IPS-NIHi11 (cell line): ENCODE data around the gene PPP3CA.
A peak's percentile ranks its signal among the peaks of the same experiment; 100 is the strongest.

Experiments used
- DNase-seq: peaks from one replicate; pipeline ENCODE4 v3.0.0; 2012; ENCODE audit warnings: mixed read lengths, low spot score

Gene PPP3CA

DNA sequence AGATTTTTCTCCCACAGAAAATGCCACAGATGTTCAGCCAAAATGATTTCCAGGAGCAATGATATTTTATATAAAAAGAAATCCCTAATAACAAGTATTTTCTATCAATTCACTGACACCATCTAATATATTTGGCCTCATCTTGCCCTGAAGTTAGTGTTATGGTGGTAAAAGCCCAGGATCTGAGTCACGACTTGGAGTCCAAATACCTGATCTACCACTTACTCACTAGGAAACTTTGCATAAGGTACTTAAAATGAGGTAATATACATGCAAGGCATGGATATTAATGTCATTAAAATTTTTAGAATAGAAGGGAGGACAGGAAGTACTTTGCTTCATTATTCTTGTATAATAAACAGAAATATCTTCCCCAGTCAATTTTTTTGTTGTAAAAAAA lies 16.3 kb downstream of the PPP3CA start:
- no peak for DNase-seq

GRCh38 chr4:101329592-101329991 lies 17.7 kb downstream of the PPP3CA start:
- no peak for DNase-seq

DNA sequence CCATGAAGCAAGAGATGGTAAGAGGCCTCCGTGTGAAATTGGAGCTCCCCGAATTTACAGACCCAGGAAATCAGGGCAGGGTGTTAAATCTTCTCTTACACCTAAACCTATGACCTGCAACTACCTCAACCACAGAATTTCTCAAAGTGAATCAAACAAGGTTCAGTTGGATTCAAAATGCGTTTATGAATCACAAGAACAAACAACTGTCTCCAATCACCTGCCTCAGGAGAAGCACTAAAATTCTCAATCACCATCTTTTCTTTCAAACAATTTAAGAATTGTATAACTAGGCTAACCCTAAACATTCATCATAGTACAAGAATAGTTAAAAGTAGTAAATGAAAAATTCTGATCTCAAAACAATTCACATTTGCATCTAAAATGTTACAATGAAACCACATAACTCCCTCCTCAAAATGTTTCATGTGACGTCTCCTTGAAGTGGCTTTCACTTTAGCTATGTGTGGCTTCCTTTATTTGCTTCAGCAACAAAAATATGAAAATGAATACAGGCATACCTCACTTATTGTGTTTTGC lies 19.2 kb downstream of the PPP3CA start:
- DNase-seq, result no peak

- no peak for DNase-seq
Measured at GRCh38 chr4:101326576-101326975, 20.8 kb downstream of the PPP3CA start.

DNA sequence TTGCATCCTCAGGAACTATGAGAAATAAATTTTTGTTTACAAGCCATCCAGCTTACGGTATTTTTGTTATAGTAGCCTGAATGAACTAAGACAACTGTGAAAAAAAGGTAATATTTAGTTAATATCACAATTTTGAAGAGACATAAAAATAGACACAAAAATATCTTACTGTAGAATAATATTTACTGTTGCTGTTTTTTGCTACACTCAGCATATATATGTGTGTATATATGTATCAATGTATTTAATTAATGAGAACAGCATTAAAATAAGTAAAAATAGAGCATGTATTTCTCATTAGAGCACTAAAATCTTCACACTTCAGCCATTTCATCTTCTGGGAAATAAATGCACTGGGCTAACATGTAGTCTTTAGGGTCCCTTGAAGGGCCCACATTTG lies 24.6 kb downstream of the PPP3CA start:
- no peak for DNase-seq

DNA sequence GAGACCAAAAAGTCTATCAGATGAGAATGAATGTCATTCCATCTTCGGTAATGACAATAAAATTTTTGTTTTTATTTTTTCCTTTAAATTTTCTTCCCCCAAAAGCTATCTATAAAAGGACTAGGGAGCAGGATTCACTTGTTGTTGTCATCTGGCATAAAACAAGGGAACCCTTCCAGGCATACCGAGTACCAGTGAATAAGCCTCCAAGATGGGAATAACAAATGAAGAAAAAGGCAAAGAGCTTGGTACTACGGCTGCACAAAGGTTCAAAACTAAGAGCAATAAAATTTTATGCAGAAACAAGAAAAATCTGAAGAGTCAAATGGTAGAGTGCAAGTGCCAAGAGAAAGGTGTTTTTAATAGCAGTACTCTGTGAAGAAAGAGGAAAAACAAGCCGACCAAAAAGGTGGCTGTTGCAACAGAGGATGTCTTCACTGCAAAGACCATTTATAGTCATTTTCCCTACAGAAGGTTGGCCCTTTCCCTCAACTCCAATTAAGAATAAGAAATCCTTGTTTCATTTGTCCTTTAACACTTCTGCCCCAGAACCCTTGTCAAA lies 25.8 kb downstream of the PPP3CA start:
- no peak for DNase-seq

DNA sequence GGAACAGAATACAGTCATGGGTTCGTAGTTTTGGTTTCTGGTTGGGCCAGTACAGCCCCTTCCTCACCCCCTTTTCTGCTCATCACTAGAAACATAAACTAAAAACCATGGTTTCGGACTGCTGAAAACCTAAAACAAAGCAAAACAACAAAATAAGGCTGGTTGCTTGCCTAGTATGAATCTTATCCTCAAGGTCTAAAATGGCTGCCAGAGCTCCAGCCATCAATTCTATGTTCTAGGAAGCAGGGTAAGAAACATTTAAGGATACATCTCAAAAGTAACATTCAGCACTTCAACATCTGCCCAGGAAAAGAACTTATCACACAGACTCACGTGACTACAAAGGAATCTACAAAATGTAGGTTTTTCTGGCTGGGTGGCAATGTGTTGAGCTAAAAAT lies 31.5 kb downstream of the PPP3CA start:
- DNase-seq, result no peak

- DNase-seq, result no peak
Measured at GRCh38 chr4:101315041-101315440, 32.3 kb downstream of the PPP3CA start.

- DNase-seq, result no peak
Measured at GRCh38 chr4:101309925-101310324, 37.4 kb downstream of the PPP3CA start.

GRCh38 chr4:101307899-101308298 lies 39.4 kb downstream of the PPP3CA start:
- no peak for DNase-seq

- DNase-seq, result no peak
Measured at GRCh38 chr4:101306764-101307615, 40.3 kb downstream of the PPP3CA start.

GRCh38 chr4:101306225-101306624 lies 41.1 kb downstream of the PPP3CA start:
- peak; percentile 16 for DNase-seq

- DNase-seq, result peak; percentile 21
Measured at GRCh38 chr4:101304916-101305315, 42.4 kb downstream of the PPP3CA start.

DNA sequence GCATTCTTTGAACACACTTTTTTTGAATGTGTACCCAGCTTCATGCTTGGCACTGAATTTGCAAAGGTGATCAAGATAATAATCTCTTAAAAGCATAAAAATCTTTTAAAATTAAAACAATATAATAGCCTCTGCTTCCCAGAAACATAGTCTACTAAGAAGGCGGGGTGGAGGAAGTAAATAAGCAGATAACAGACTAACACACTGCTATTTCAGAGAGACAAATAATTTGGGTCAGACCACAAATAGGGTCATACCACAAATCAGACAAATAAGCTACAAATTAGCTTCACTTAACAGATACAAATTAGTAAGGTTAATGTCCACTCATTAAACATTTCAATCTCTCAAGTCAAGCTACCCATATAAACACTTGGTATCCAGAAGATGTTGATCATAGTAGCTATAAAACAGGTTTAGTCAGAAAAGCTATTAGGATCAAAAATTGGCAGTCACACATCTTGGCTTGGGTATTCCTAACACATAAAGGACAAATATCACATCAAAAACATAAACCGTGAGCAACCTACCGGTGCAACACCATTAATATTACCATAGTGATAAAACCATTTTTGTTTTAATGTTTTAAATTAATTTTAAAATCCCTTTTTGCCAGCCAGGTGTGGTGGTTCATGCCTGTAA lies 47.3 kb downstream of the PPP3CA start:
- DNase-seq, result no peak

DNA sequence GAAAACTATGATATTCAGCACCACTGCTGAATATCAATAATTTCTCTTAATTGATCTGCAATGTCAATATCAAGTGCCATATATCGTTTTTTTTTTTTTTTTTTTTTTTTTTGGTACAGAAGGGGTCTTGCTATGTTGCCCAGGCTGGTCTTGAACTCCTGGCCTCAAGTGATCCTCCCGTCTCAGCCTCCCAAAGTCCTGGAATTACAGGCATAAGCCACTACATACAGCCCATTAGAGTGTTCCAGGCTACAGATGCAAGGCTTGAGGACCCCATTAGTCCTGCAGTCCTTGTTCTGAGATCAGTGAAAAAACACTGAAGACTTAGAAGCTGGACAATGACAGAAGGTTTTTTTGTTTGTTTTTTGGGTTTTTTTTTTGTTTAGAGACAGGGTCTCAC lies 48.3 kb downstream of the PPP3CA start:
- DNase-seq, result no peak

DNA sequence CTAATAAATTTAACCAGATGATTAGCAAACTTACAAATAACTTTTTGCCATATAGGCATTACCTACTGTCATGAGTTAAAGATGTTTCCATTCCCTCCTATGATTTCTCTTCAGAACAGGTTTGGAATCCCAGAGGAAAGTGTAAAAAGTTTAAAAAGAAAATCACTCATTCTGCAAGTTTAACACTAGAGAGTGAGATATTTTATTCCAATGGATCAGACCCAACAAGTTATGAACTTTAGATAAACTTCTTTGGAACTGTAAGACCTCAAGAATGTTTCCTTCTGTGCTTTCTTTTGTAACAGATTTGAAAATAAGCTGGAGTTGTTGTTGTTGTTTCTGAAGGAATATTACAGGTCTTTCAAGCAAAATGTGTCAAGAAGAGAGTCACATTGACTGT lies 51.6 kb downstream of the PPP3CA start:
- DNase-seq, result no peak

DNA sequence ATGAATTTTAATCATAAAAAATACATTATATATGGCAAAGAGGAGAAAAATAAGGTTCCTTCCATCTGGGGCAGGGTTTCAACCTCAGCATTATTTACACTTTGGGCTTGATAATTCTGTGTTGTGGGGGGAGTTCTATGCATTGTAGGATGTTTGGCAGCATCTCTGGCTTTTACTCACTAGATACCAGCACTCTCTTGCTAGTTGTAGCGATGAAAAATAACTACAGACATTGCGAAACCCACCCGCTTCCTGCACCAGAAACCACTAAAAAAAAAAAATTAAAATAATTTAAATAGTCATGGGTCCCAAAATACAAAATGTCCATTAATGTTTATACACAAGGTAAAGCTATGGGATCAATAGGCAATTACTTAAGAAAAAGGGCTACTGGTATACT lies 52.7 kb downstream of the PPP3CA start:
- DNase-seq, result no peak

DNA sequence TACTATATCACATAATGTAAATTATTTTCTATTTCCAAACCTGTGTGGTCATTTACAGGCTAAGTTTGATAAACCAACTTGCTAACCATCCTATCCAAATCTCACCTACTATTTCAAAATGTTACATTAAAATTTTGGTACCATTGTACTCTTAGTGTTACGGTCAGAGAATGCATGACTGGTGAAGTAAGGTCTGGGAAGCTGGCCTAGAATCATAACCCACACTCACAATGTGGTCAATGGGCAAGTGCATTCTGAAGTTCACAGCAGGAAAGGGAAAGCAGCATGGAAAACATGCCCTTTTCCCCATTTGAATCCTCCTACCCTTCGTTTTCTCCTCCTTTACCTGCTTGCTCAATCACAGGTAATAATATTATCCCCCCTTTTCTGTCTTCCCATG lies 54.4 kb downstream of the PPP3CA start:
- DNase-seq, result no peak

GRCh38 chr4:101292214-101292613 lies 55.1 kb downstream of the PPP3CA start:
- no peak for DNase-seq

DNA sequence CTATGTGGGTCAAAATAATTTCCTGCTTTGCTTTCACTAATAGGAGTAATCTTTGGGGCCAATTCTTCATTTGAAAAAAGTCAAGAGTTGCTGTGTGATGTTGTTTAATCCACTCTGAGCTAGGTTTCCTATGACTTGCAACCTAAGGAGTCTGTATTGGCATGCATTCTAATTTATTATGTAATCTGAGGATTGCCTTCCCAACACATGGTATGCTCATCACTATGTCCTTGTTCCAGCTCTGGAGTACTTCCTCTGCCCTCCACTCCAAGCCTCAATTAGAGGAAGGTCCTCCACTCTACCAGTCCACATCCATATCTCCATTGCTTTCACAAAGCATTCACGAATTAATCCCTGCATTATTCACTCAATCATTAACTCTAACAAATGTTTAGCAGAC lies 56.1 kb downstream of the PPP3CA start:
- DNase-seq, result no peak

DNA sequence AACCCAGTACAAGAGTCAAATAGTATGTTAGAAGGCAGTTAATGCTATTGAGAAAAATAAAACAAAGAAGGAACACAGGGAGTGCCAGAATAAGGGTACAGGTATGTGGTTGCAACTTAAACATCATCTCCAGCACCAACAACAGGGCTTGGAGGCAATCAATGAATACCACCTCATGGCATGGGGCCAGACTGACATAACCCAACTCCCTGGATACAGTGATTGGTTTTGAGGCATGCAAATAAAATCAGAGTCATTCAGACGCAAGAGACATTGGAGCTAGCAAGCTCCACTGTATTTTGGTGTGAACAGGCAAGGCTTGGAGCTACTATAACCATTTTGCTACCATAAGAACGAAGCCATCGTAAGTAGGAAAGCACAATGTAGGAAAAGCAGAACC lies 56.7 kb downstream of the PPP3CA start:
- no peak for DNase-seq

GRCh38 chr4:101289306-101289705 lies 58.0 kb downstream of the PPP3CA start:
- DNase-seq, result no peak
